ENCODE measurements around the gene HCFC1R1. TPM values are rescaled to one million over a fixed set of nuclear protein-coding genes. Genes with fewer than 3 reads are reported as not detected.

The HCFC1R1 gene
- total and polyA plus RNA-seq, 2 experiments from 2014 or later, result 30.2 to 192 TPM

GRCh38 chr16:3007957-3008689 is 15.6 kb downstream of the HCFC1R1 start (continued):
- TF ChIP-seq, protein P1, sequence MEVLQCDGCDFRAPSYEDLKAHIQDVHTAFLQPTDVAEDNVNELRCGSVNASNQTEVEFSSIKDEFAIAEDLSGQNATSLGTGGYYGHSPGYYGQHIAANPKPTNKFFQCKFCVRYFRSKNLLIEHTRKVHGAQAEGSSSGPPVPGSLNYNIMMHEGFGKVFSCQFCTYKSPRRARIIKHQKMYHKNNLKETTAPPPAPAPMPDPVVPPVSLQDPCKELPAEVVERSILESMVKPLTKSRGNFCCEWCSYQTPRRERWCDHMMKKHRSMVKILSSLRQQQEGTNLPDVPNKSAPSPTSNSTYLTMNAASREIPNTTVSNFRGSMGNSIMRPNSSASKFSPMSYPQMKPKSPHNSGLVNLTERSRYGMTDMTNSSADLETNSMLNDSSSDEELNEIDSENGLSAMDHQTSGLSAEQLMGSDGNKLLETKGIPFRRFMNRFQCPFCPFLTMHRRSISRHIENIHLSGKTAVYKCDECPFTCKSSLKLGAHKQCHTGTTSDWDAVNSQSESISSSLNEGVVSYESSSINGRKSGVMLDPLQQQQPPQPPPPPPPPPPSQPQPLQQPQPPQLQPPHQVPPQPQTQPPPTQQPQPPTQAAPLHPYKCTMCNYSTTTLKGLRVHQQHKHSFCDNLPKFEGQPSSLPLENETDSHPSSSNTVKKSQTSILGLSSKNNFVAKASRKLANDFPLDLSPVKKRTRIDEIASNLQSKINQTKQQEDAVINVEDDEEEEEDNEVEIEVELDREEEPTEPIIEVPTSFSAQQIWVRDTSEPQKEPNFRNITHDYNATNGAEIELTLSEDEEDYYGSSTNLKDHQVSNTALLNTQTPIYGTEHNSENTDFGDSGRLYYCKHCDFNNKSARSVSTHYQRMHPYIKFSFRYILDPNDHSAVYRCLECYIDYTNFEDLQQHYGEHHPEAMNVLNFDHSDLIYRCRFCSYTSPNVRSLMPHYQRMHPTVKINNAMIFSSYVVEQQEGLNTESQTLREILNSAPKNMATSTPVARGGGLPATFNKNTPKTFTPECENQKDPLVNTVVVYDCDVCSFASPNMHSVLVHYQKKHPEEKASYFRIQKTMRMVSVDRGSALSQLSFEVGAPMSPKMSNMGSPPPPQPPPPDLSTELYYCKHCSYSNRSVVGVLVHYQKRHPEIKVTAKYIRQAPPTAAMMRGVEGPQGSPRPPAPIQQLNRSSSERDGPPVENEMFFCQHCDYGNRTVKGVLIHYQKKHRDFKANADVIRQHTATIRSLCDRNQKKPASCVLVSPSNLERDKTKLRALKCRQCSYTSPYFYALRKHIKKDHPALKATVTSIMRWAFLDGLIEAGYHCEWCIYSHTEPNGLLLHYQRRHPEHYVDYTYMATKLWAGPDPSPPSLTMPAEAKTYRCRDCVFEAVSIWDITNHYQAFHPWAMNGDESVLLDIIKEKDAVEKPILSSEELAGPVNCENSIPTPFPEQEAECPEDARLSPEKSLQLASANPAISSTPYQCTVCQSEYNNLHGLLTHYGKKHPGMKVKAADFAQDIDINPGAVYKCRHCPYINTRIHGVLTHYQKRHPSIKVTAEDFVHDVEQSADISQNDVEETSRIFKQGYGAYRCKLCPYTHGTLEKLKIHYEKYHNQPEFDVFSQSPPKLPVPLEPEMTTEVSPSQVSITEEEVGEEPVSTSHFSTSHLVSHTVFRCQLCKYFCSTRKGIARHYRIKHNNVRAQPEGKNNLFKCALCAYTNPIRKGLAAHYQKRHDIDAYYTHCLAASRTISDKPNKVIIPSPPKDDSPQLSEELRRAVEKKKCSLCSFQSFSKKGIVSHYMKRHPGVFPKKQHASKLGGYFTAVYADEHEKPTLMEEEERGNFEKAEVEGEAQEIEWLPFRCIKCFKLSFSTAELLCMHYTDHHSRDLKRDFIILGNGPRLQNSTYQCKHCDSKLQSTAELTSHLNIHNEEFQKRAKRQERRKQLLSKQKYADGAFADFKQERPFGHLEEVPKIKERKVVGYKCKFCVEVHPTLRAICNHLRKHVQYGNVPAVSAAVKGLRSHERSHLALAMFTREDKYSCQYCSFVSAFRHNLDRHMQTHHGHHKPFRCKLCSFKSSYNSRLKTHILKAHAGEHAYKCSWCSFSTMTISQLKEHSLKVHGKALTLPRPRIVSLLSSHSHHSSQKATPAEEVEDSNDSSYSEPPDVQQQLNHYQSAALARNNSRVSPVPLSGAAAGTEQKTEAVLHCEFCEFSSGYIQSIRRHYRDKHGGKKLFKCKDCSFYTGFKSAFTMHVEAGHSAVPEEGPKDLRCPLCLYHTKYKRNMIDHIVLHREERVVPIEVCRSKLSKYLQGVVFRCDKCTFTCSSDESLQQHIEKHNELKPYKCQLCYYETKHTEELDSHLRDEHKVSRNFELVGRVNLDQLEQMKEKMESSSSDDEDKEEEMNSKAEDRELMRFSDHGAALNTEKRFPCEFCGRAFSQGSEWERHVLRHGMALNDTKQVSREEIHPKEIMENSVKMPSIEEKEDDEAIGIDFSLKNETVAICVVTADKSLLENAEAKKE (CRISPR knock-in tag; IDR thresholded peaks at IDR 0.05), result no peak
- TF ChIP-seq ZNF331 (CRISPR knock-in tag; IDR thresholded peaks at IDR 0.05; ENCODE audit: low read depth) (0 out of 2 replicates have a peak, but pooled peaks have one; percentile 31), EZH2phosphoT487 (IDR thresholded peaks at IDR 0.05; ENCODE audit: unreplicated experiment) (no peak), ZNF114 (CRISPR knock-in tag; IDR thresholded peaks at IDR 0.05) (peak; percentile 91; the same call in 1 of the 2 replicates)

DNA sequence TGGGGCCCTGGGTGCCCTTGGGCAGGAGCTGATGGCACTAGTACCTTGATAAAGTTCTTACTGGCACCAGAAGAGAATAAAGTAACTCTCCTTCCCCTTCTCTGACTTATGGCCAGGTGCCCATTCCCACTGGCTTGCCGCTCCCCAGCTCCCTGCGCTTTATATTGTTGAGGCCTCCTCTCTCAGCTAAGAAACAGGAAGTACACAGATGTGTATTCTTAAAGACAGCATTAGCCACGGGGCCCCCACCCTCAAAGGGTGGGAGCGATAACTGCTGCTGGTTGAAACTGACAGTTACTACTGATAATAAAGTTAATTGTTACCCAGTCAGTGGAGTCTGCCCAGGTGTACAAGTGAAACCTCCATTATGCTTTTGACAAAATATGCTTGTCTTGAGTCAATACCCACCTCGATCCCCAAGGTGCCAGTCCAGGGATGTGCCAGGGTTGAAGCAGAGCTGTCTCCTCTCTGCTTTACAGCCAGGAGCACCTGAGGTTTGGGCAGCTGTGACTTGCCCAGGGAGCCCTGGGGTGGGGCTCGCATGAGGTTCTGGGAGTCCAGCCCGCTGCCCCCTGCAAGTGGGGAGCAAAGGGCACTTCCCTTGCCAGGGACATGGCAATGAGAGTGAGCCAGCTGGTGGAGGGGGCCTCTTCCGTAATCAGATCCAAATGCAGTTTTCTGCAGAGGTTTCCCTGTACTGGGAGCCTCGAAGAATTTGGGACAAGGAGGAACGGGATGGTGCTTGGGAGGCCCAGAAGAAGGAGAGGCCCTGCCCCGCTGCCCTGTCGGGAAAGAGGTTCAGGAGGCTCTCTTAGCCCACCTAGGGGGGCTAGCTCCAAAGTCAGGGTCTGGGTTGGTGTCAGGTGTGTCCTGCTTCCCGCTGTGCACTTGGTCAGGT is 16.4 kb downstream of the HCFC1R1 start:
- peak; percentile 86 for DNase-seq (ENCODE audit: low spot score)
- peak overlapping the region; percentile 90 for H3K4me2 ChIP-seq
- H3K27ac ChIP-seq (ENCODE audit: low read depth), result peak overlapping the region; percentile 100

More for the DNA sequence above, 16.4 kb downstream of the HCFC1R1 start:
- Mint-ChIP-seq H3K4me1 (peaks cover 44% of the 10 kb centered on the region), H3K9me3 (no peaks in the 10 kb centered on the region), H3K4me3 (peak overlapping the region; percentile 82), H3K27me3 (ENCODE audit: insufficient read depth, low read depth, poor library complexity) (peaks cover 36% of the 10 kb centered on the region), H3K36me3 (ENCODE audit: low read depth) (peaks cover 13% of the 10 kb centered on the region), H3K27ac (peak overlapping the region; percentile 100)
- Histone ChIP-seq H3K4me3 (peak overlapping the region; percentile 55), H3K36me3 (ENCODE audit: insufficient read depth) (no peaks in the 10 kb centered on the region), H3K79me2 (replicated peaks; ENCODE audit: insufficient read depth) (no peaks in the 10 kb centered on the region; the same call in 1 of the 2 replicates), H3F3A (replicated peaks; ENCODE audit: low read depth) (peaks cover 37% of the 10 kb centered on the region), H3K9me2 (ENCODE audit: insufficient read depth) (no peaks in the 10 kb centered on the region), H3K27me3 (ENCODE audit: insufficient read depth) (peaks cover 11% of the 10 kb centered on the region), H4K20me1 (replicated peaks; ENCODE audit: insufficient read depth) (no peaks in the 10 kb centered on the region), H2AFZ (no peak overlapping the region), H3K4me1 (ENCODE audit: insufficient read depth) (peaks cover 63% of the 10 kb centered on the region)
- peak; percentile 3 for ATAC-seq
- TF ChIP-seq, protein P2, sequence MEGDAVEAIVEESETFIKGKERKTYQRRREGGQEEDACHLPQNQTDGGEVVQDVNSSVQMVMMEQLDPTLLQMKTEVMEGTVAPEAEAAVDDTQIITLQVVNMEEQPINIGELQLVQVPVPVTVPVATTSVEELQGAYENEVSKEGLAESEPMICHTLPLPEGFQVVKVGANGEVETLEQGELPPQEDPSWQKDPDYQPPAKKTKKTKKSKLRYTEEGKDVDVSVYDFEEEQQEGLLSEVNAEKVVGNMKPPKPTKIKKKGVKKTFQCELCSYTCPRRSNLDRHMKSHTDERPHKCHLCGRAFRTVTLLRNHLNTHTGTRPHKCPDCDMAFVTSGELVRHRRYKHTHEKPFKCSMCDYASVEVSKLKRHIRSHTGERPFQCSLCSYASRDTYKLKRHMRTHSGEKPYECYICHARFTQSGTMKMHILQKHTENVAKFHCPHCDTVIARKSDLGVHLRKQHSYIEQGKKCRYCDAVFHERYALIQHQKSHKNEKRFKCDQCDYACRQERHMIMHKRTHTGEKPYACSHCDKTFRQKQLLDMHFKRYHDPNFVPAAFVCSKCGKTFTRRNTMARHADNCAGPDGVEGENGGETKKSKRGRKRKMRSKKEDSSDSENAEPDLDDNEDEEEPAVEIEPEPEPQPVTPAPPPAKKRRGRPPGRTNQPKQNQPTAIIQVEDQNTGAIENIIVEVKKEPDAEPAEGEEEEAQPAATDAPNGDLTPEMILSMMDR (conservative IDR thresholded peaks at IDR 0.05; ENCODE audit: low read depth in 2 of 2), result peak in 1 of 2 experiments; percentile 24; a peak in 1 of 4 replicates
- TF ChIP-seq POLR2AphosphoS5 (IDR thresholded peaks at IDR 0.05; ENCODE audit: low read depth), result no peak

All from GM23338 (cell line).